Measurements from ENCODE around the gene QRSL1. TPM values are rescaled to one million over a fixed set of nuclear protein-coding genes. Genes with fewer than 3 reads are reported as not detected.
A peak's percentile ranks its signal among the peaks of the same experiment; 100 is the strongest.
"Not testable (repeated sequence)": the region's sequence is repeated elsewhere in the genome, so short reads cannot be mapped to it uniquely, and the experiment has no call there.

QRSL1 gene
- total RNA-seq, 3 donors from 2014 or later, result 20.8 to 22.5 (median 20.9) TPM

DNA sequence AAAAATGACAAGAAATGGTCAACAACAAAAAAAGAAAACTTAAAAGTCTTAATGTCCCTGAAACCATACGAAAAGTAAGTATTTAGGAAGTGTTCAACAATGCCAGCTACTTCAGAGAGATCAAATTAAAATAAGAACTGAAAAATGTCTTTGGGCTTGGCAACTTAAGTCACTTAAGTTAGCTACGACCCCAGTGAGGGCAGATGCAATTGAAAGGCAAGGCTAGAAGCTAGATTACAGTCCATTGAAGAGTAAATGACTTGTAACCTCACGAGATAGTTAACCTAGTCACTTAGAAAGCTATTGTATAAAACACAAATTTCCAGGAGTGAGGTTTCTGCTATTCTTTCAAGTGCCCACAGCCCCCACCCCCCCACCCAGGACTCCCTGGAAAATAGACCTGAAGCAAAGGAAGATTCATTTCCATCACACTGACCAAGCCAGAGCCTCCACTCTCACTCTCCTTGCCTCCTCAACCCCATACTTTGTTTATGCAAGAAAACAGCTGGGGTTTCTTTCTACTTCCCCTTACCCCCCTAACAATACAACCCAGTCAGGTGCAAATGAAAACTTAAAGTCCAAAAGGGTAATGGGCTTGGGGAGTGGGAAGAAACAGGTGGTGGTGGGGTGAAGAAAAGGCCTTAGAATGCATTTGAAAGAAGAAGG, 14.7 kb upstream of the QRSL1 start:
- Mint-ChIP-seq H3K36me3 (ENCODE audit: insufficient read depth) (peaks cover 23% of the 10 kb centered on the region), H3K4me3 (no peak overlapping the region), H3K4me1 (ENCODE audit: low read depth) (peaks cover 17% of the 10 kb centered on the region), H3K27me3 (ENCODE audit: low read depth) (no peaks in the 10 kb centered on the region), H3K9me3 (no peaks in the 10 kb centered on the region)
- DNase-seq (no peak), ATAC-seq (no peak)

DNA sequence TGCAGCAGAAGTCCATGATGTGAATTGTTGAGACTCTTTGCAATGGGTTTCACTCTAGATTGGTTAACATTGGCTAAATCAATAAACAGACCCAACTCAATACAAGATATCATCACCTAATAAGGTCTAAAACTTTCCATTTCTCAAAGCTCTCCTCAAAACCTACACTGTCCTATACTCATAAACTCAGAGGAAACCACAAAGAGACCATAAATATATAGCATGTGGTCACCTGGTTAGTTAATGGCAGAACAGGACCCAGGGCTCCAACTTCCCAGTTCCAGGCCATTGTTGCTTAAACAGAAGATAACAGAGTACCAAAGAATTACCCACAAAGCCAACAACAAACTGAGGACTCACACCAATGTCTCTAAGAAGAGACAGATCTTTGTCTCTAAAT, 12.1 kb upstream of the QRSL1 start:
- peaks cover 17% of the 10 kb centered on the region for H3K4me1 Mint-ChIP-seq (ENCODE audit: low read depth)
- H3K4me3 Mint-ChIP-seq, result no peak overlapping the region
- ATAC-seq, result no peak
- no peaks in the 10 kb centered on the region for H3K27me3 Mint-ChIP-seq (ENCODE audit: low read depth)
- H3K36me3 Mint-ChIP-seq (ENCODE audit: insufficient read depth), result peaks cover 27% of the 10 kb centered on the region
- H3K9me3 Mint-ChIP-seq, result no peaks in the 10 kb centered on the region
- no peak for DNase-seq

GRCh38 chr6:106617857-106618256, 11.5 kb upstream of the QRSL1 start:
- no peak for DNase-seq
- no peaks in the 10 kb centered on the region for H3K27me3 Mint-ChIP-seq (ENCODE audit: low read depth)
- ATAC-seq, result no peak
- no peak overlapping the region for H3K4me3 Mint-ChIP-seq
- no peaks in the 10 kb centered on the region for H3K9me3 Mint-ChIP-seq
- H3K4me1 Mint-ChIP-seq (ENCODE audit: low read depth), result peaks cover 14% of the 10 kb centered on the region
- peaks cover 29% of the 10 kb centered on the region for H3K36me3 Mint-ChIP-seq (ENCODE audit: insufficient read depth)

GRCh38 chr6:106618324-106618723, 11.1 kb upstream of the QRSL1 start:
- ATAC-seq, result no peak
- Mint-ChIP-seq H3K4me3 (no peak overlapping the region), H3K9me3 (no peaks in the 10 kb centered on the region), H3K4me1 (ENCODE audit: low read depth) (peaks cover 10% of the 10 kb centered on the region), H3K36me3 (ENCODE audit: insufficient read depth) (peaks cover 29% of the 10 kb centered on the region), H3K27me3 (ENCODE audit: low read depth) (no peaks in the 10 kb centered on the region)
- DNase-seq, result no peak

- H3K4me1 Mint-ChIP-seq (ENCODE audit: low read depth), result peaks cover 3% of the 10 kb centered on the region
- H3K36me3 Mint-ChIP-seq (ENCODE audit: insufficient read depth), result peaks cover 23% of the 10 kb centered on the region
- no peaks in the 10 kb centered on the region for H3K9me3 Mint-ChIP-seq
- no peak overlapping the region for H3K4me3 Mint-ChIP-seq
- no peaks in the 10 kb centered on the region for H3K27me3 Mint-ChIP-seq (ENCODE audit: low read depth)
- DNase-seq, result no peak
- no peak for ATAC-seq
These were observed 10.2 kb upstream of the QRSL1 start for GRCh38 chr6:106619223-106619622.

- no peaks in the 10 kb centered on the region for H3K27me3 Mint-ChIP-seq (ENCODE audit: low read depth)
- ATAC-seq (no peak), DNase-seq (no peak)
- peaks cover 20% of the 10 kb centered on the region for H3K36me3 Mint-ChIP-seq (ENCODE audit: insufficient read depth)
- H3K9me3 Mint-ChIP-seq, result no peaks in the 10 kb centered on the region
- no peak overlapping the region for H3K4me3 Mint-ChIP-seq
- H3K4me1 Mint-ChIP-seq (ENCODE audit: low read depth), result peaks cover 5% of the 10 kb centered on the region
These were observed 8.3 kb upstream of the QRSL1 start for GRCh38 chr6:106620931-106621672.

DNA sequence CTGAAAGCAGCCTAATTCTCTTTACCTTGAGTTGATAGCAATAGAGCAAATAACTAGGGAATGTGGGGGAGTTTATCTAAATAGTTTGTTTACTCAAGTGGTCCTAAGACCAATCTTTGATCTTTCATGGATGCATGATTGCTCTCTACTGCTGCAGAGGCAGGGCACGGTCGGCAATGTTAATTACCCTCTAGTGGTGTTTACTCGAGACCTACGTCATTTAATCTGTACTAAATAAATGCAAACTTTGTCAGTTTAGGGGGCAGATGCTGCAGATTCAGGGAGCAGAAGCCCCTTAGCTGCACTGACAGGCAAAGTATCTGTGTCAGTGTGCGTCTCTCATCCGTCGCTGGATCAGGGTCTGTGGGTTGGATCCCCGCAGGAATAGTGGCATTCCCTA, 7.0 kb upstream of the QRSL1 start:
- Mint-ChIP-seq H3K27me3 (ENCODE audit: low read depth) (no peaks in the 10 kb centered on the region), H3K36me3 (ENCODE audit: insufficient read depth) (peaks cover 18% of the 10 kb centered on the region), H3K4me3 (no peak overlapping the region), H3K9me3 (no peaks in the 10 kb centered on the region), H3K4me1 (ENCODE audit: low read depth) (peaks cover 6% of the 10 kb centered on the region)
- no peak for ATAC-seq
- no peak for DNase-seq

- Mint-ChIP-seq H3K27me3 (ENCODE audit: low read depth) (no peaks in the 10 kb centered on the region), H3K36me3 (ENCODE audit: insufficient read depth) (peaks cover 17% of the 10 kb centered on the region), H3K4me3 (no peak overlapping the region), H3K9me3 (no peaks in the 10 kb centered on the region), H3K4me1 (ENCODE audit: low read depth) (peaks cover 6% of the 10 kb centered on the region)
- DNase-seq, result no peak
- ATAC-seq, result no peak
These were observed 6.3 kb upstream of the QRSL1 start for GRCh38 chr6:106623039-106623438.

- no peak for DNase-seq
- Mint-ChIP-seq H3K36me3 (ENCODE audit: insufficient read depth) (peaks cover 9% of the 10 kb centered on the region), H3K9me3 (no peaks in the 10 kb centered on the region), H3K27me3 (ENCODE audit: low read depth) (no peaks in the 10 kb centered on the region), H3K4me3 (no peak overlapping the region), H3K4me1 (ENCODE audit: low read depth) (peaks cover 21% of the 10 kb centered on the region)
- no peak for ATAC-seq
These were observed 2.9 kb upstream of the QRSL1 start for GRCh38 chr6:106626485-106626884.

DNA sequence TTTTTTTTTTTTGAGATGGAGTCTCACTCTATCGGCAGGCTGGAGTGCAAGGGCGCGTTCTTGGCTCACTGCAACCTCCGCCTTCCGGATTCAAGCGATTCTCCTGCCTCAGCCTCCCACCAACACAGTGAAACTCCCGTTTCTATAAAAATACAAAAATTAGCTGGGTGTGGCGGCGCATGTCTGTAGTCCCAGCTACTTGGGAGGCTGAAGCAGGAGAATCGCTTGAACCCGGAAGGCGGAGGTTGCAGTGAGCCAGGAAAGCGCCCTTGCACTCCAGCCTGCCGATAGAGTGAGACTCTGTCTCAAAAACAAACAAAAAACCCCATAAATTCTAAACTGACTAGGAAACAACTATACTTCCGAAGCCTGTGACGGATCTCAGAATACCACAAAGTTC, 1.6 kb upstream of the QRSL1 start:
- H3K9me3 Mint-ChIP-seq; H3K4me3 Mint-ChIP-seq; ATAC-seq; DNase-seq; H3K36me3 Mint-ChIP-seq (ENCODE audit: insufficient read depth); H3K27me3 Mint-ChIP-seq (ENCODE audit: low read depth): not testable (repeated sequence)
- H3K4me1 Mint-ChIP-seq (ENCODE audit: low read depth), result peaks cover 28% of the 10 kb centered on the region

GRCh38 chr6:106628658-106629102, 698 bp upstream of the QRSL1 start:
- ATAC-seq (peak; percentile 12 to 16), DNase-seq (no peak)
- peak overlapping the region; percentile 98 for H3K4me3 Mint-ChIP-seq
- H3K36me3 Mint-ChIP-seq (ENCODE audit: insufficient read depth), result peaks cover 7% of the 10 kb centered on the region
- H3K9me3 Mint-ChIP-seq, result no peaks in the 10 kb centered on the region
- H3K4me1 Mint-ChIP-seq (ENCODE audit: low read depth), result peaks cover 30% of the 10 kb centered on the region
- no peaks in the 10 kb centered on the region for H3K27me3 Mint-ChIP-seq (ENCODE audit: low read depth)

DNA sequence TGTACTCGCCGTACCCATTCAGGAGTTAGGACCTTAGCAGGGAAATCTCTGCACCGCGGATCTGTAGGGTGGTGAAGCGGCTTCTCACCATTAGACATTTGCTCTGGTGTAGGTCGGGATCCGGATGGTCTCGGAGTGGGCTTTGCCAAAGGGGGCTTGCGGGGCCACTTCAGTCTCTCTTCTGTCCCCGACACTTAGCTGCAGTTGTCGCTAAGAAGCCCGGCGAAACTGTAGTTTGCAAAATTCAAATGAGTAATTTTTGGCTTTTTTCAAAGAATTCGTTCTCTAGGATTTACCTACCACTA, 433 bp downstream of the QRSL1 start:
- ATAC-seq (no peak), DNase-seq (no peak)
- Mint-ChIP-seq H3K36me3 (ENCODE audit: insufficient read depth) (peaks cover 12% of the 10 kb centered on the region), H3K9me3 (no peaks in the 10 kb centered on the region), H3K4me3 (peak overlapping the region; percentile 98), H3K4me1 (ENCODE audit: low read depth) (peaks cover 38% of the 10 kb centered on the region), H3K27me3 (ENCODE audit: low read depth) (no peaks in the 10 kb centered on the region)

DNA sequence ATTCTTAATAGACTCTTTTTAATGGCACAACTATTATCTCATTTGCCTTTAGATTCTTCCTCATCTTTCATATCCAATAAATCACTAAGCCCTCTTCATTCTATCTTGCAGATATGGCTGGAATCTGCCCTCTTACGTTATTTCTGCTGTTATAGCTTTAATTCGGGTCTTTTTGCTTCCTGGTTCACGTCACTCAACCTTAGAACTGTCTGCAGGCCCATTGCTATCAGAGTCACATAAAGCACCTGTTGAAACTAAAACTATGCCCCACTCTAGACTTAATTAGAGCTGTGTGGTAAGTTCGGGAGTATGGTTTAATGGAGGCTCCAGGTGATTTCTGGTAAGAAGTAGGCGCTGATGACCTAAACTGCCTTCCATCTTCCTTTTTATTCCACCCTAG, 988 bp downstream of the QRSL1 start:
- DNase-seq (no peak), ATAC-seq (no peak)
- Mint-ChIP-seq H3K27me3 (ENCODE audit: low read depth) (no peaks in the 10 kb centered on the region), H3K36me3 (ENCODE audit: insufficient read depth) (peaks cover 12% of the 10 kb centered on the region), H3K9me3 (no peaks in the 10 kb centered on the region), H3K4me1 (ENCODE audit: low read depth) (peaks cover 42% of the 10 kb centered on the region), H3K4me3 (peak overlapping the region; percentile 98)

- DNase-seq, result no peak
- no peak for ATAC-seq
- no peak overlapping the region for H3K4me3 Mint-ChIP-seq
- H3K9me3 Mint-ChIP-seq, result no peaks in the 10 kb centered on the region
- no peaks in the 10 kb centered on the region for H3K27me3 Mint-ChIP-seq (ENCODE audit: low read depth)
- H3K4me1 Mint-ChIP-seq (ENCODE audit: low read depth), result peaks cover 40% of the 10 kb centered on the region
- H3K36me3 Mint-ChIP-seq (ENCODE audit: insufficient read depth), result peaks cover 12% of the 10 kb centered on the region
These were observed 2.0 kb downstream of the QRSL1 start for GRCh38 chr6:106631346-106631745.

DNA sequence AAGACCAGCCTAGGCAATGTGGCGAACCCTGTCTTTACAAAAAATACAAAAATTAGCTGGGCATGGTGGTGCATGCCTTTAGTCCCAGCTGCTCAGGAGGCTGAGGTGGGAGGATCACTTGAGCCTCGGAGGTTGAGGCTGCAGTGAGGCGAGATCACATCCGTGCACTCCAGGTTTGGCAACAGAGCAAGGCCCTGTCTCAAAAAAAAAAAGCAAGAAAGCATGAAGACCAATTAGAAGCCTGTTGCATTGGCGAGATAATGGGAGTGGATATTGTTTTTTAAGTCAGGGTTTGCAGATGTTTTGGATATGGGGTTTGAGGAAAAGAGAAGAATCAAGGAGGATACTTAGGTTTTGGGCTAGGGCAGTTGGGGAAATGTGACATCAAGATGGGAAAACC, 5.2 kb downstream of the QRSL1 start:
- H3K4me1 Mint-ChIP-seq (ENCODE audit: low read depth), result peaks cover 57% of the 10 kb centered on the region

More for the DNA sequence above, 5.2 kb downstream of the QRSL1 start:
- H3K36me3 Mint-ChIP-seq (ENCODE audit: insufficient read depth), result peaks cover 22% of the 10 kb centered on the region
- no peak overlapping the region for H3K4me3 Mint-ChIP-seq
- H3K27me3 Mint-ChIP-seq (ENCODE audit: low read depth), result no peaks in the 10 kb centered on the region
- DNase-seq (no peak), ATAC-seq (no peak)
- no peaks in the 10 kb centered on the region for H3K9me3 Mint-ChIP-seq

Data from activated T-cell treated with anti-CD3 and anti-CD28 coated beads, Interleukin-2, amount 50 U/mL, for 4 hours (primary cell).